H1 (cell line): Measurements from ENCODE around the gene DDX41. TPM values are rescaled to one million over a fixed set of nuclear protein-coding genes. Genes with fewer than 3 reads are reported as not detected.

ENCODE experiments used
- CTBP2 ChIP-seq: IDR thresholded peaks from 2 replicates; pipeline ENCODE4 v1.7.0; 2011; ENCODE audit warnings: borderline replicate concordance, mild to moderate bottlenecking, moderate library complexity, mixed read lengths, low read length; ENCODE audit not compliant: insufficient read depth, insufficient read length
- FOSL1 ChIP-seq: IDR thresholded peaks from 2 replicates; pipeline ENCODE4 v1.6.1; 2011; ENCODE audit warnings: mild to moderate bottlenecking, low read depth, low read length, moderate library complexity; ENCODE audit not compliant: insufficient read depth
- GABPA ChIP-seq: IDR thresholded peaks from 2 replicates; pipeline ENCODE4 v1.6.1; 2011; ENCODE audit warnings: mild to moderate bottlenecking, low read length, moderate library complexity, borderline replicate concordance; ENCODE audit not compliant: insufficient read depth
- MAFK ChIP-seq: IDR thresholded peaks from 2 replicates; pipeline ENCODE4 v1.6.1; 2012; ENCODE audit warnings: low read depth, mild to moderate bottlenecking, improper control_type of control experiment, low read length
- POLR2AphosphoS5 ChIP-seq: IDR thresholded peaks from 2 replicates; pipeline ENCODE4 v1.6.1; 2011; ENCODE audit warnings: low read depth, low read length
- RFX5 ChIP-seq: IDR thresholded peaks from 2 replicates; pipeline ENCODE4 v1.6.1; 2011; ENCODE audit warnings: low read depth, low read length, improper control_type of control experiment, borderline replicate concordance
- SIN3A ChIP-seq, 2 experiments: IDR thresholded peaks in 1 of 2; conservative IDR thresholded peaks in 1 of 2; 2 replicates each; pipeline ENCODE4 v1.6.1; 2011 to 2012; ENCODE audit warnings: low read length in 2 of 2, improper control_type of control experiment in 1 of 2, low read depth in 1 of 2, mild to moderate bottlenecking in 1 of 2
- SP2 ChIP-seq: IDR thresholded peaks from 2 replicates; pipeline ENCODE4 v1.6.1; 2012; ENCODE audit warnings: mild to moderate bottlenecking, low read length, inconsistent platforms
- SUZ12 ChIP-seq: fragments of 200-600 bp; sonication (generic); IDR thresholded peaks from 2 replicates; pipeline ENCODE4 v1.6.1; 2012; ENCODE audit warnings: mild to moderate bottlenecking, inconsistent platforms, low read length, moderate library complexity, mixed read lengths
- TAF1 ChIP-seq: IDR thresholded peaks from 2 replicates; pipeline ENCODE4 v1.6.1; 2011; ENCODE audit warnings: mild to moderate bottlenecking, low read depth, low read length
- TAF7 ChIP-seq: optimal IDR thresholded peaks from 2 replicates; pipeline ENCODE3; 2011; ENCODE audit warnings: low read depth, mild to moderate bottlenecking, inconsistent platforms, low read length, moderate library complexity, borderline replicate concordance
- polyA plus RNA-seq, 7 experiments: library from polyadenylated mRNA; depleted of rRNA in 3 of 7; stranded (reverse) in 5 of 7; unstranded in 2 of 7; fragments of >200 nt in 5 of 7; fragments of 200-250 nt in 2 of 7; gene quantifications; 1 replicate in 5 of 7; 2 replicates in 1 of 7; 4 replicates in 1 of 7; pipeline versions ENCODE4 v1.2.1 to v1.2.3, GENCODE V29; 2011 to 2013; ENCODE audit warnings: missing spikeins in 2 of 7, mixed read lengths in 2 of 7
- total RNA-seq: library from RNA; stranded (reverse); fragmentation: NEBNext Ultra II Directional; extraction: Animal tissue kit (Norgen Biotek cat#: 25700); gene quantifications from 2 replicates; pipeline ENCODE4 v1.2.1, GENCODE V29; 2021

Gene DDX41
- total and polyA plus RNA-seq, 2 of the 8 experiments (the other 6 are each of a cell fraction or from before 2014, with no cell fraction given): 102 to 135 TPM

DNA sequence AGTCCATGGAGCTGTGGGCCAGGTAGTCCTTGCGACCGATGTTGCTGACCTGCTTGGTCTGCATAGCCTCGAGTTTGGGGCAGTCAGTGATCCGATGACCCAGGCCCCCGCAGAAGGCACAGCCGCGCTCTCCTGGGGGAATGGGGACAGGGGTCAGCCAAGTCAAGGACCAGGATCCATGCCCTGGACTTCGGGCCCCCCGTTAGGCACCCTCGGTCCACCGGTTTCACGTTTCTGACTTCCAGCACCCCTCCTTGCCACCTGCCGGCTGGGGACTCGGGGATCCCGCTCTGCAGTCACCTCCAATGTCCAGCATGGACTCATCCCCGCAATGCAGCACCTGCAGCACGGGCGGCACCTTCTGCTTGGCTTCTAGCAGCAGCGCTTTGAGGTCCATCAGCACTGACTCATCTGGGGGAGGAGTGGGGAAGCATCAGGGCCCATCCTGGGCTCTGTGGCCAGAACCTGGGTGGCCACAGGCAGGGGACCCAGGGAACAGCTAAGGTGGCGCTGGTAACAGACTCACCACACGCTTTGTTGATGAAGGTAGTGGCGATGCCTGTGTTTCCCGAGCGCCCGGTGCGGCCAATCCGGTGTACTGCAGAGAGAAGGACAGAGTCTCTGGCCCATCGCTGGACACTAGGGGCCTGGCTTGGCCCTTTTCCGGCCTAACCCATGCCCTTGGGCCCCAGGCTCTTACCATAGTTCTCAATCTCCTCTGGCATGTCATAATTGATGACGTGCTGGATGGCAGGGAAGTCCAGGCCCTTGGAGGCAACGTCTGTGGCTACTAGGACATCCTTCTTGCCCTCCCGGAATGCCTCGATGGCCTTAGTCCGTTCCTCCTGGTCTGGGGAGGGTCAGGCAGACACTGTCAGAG lies 4.7 kb downstream of the DDX41 start (continued):
- no peak for TF ChIP-seq CTBP2
- no peak for TF ChIP-seq SUZ12
- TF ChIP-seq FOSL1: no peak
- no peak for TF ChIP-seq TAF1
- no peak for TF ChIP-seq SP2
- no peak for TF ChIP-seq SIN3A (conservative IDR thresholded peaks at IDR 0.05 in 1 of 2, IDR thresholded peaks at IDR 0.05 in 1 of 2; ENCODE audit: low read depth in 1 of 2, low read length in 2 of 2)
- no peak for TF ChIP-seq POLR2AphosphoS5
- TF ChIP-seq TAF7: no peak
- no peak for TF ChIP-seq MAFK
- TF ChIP-seq GABPA: no peak
- TF ChIP-seq RFX5: no peak
